Heart left ventricle (tissue), 13 donors: ENCODE data around the gene ASIP.

Source experiments
- POLR2A ChIP-seq, 2 donors: fragments of 450-650 bp; IDR thresholded peaks; one replicate each; pipeline ENCODE4 v1.6.1; 2017; ENCODE audit warnings: antibody characterized with exemption in 2 of 2, mild to moderate bottlenecking in 2 of 2, moderate library complexity in 2 of 2
- TF ChIP-seq, protein P1 (sequence below), 12 donors: fragments of 200-600 bp; sonication (generic) in 4 of 12; IDR thresholded peaks; one replicate each; pipeline versions ENCODE4 v1.5.0 to v1.8.0; 2018 to 2022; ENCODE audit warnings: antibody characterized with exemption in 12 of 12, mild to moderate bottlenecking in 5 of 12
- donor health status: ischemic (EF 13 %, LVEDD 7.1; RV severe dilation, severe dysfunction).
- donor health status: DM: no; HTN: yes; CAD: no.
- donor health status: DM: no; HTN: no; CAD: no.
- donor health status: ischemic (EF 25% LVEDD 6.9; RV normal size, moderate dysfunction).
- donor health status: ischemic (EF 25% LVEDD 5.7; RV mildly dilated, moderate dysfunction).
- donor health status: ischemic (EF 35%, LVEDD 5.7; RV mildly dilated, moderate dysfunction).
- donor health status: nonischemic (EF 11% LVEDD 7.7; RV severe dilation, severe dysfunction).
- donor health status: DM: yes; HTN: yes; CAD: no.
- donor health status: PGD.
- donor health status: ischemic (EF 29% LVEDD 5.4; RV normal size, mild dysfunction).
- donor health status: nonischemic (EF 23%, LVEDD 6.1; RV moderate dilation, normal function).

DNA sequence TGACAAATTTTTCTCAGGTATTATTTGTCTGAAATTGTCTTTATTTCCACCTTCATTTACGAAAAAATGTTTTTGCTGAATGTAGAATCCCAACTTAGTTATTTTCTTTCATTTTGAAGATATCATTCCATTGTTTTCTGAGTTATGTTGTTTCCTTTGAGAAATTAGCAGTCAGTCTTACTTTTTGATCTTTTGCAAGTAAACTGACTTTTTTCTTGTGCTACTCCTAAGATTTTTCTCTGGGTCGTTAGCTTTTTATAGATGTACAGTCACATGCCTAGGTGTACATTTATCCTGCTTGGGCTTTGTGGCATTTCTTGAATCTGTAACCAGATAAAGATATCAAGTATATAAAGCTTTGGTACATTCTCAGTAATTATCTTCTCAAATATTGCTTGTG lies 29.6 kb upstream of the ASIP start:
- TF ChIP-seq POLR2A (IDR thresholded peaks at IDR 0.05), result no peak
- TF ChIP-seq, protein P1, sequence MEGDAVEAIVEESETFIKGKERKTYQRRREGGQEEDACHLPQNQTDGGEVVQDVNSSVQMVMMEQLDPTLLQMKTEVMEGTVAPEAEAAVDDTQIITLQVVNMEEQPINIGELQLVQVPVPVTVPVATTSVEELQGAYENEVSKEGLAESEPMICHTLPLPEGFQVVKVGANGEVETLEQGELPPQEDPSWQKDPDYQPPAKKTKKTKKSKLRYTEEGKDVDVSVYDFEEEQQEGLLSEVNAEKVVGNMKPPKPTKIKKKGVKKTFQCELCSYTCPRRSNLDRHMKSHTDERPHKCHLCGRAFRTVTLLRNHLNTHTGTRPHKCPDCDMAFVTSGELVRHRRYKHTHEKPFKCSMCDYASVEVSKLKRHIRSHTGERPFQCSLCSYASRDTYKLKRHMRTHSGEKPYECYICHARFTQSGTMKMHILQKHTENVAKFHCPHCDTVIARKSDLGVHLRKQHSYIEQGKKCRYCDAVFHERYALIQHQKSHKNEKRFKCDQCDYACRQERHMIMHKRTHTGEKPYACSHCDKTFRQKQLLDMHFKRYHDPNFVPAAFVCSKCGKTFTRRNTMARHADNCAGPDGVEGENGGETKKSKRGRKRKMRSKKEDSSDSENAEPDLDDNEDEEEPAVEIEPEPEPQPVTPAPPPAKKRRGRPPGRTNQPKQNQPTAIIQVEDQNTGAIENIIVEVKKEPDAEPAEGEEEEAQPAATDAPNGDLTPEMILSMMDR (IDR thresholded peaks at IDR 0.05), result no peak
